HG03103 (cell line): ENCODE results near the gene PRSS23.

Experiments used
- ATAC-seq: cut with Tn5 transposase; IDR thresholded peaks from one replicate; pipeline ENCODE4 v1.9.1; 2021; ENCODE audit warnings: low read depth; ENCODE audit not compliant: unreplicated experiment

PRSS23 gene

GRCh38 chr11:86790195-86790725 lies 10.1 kb upstream of the PRSS23 start:
- no peak for ATAC-seq

- ATAC-seq, result no peak
Measured at GRCh38 chr11:86790867-86791849, 9.2 kb upstream of the PRSS23 start.

DNA sequence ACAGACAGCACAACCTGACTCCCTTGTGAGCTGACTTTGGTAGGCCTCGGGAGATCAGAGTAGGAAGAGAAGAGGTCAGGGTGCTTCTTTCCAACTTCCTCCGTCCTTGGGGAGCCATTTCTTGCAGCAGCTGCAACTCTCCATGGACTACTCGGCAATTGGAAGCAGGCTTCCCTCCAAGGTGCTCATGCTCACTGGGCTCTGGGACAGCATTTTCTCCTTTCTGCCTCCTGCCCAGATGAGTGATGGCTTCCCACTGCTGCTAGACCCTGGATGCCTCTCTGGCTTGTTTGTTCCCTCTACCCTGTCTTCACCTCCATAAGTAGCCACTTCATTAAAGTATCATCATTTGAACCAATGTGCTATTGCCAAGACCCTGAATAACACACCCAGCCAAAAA lies 8.2 kb upstream of the PRSS23 start:
- no peak for ATAC-seq

DNA sequence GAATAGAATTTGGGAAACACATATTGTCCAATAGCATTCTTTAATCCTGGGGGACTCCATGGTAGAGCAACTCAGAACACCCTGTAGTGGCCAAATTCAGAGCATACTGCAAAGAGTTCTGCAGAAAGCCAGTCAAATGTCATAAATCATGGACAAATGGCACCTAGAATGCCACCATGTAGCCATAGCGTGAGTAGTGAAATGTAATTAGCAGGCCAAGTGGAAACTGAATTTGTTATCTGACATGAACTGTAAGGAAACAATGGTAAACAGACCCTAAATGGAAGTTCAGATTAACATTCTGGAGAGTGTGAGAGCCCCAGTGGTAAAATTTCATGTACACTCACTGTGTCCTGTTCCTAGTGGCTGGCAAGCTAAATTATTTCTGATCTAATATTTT lies 7.0 kb upstream of the PRSS23 start:
- ATAC-seq, result no peak

GRCh38 chr11:86795511-86795910 lies 4.8 kb upstream of the PRSS23 start:
- ATAC-seq, result no peak

- ATAC-seq, result no peak
Measured at GRCh38 chr11:86795949-86796348, 4.4 kb upstream of the PRSS23 start.

DNA sequence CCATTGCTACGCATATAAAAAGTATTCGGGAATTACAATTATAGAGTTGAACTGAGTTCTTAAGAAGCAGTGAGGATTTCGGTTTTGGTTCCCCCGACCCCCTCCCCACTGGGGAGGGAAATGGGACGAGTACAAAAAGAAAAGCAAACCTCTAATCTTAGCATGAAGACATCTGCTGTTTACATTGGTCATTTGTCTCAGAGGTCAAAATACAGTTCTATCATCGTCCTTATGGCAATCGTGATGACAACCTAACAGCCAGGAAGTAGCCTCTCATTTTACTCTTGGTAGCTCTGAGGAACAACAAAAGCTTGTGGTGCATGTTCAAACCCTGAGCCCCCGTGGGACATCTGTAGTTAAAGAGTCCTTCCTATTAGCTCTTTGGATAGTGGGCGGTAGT lies 3.2 kb upstream of the PRSS23 start:
- no peak for ATAC-seq

GRCh38 chr11:86798988-86799387 lies 1.4 kb upstream of the PRSS23 start:
- ATAC-seq, result no peak

DNA sequence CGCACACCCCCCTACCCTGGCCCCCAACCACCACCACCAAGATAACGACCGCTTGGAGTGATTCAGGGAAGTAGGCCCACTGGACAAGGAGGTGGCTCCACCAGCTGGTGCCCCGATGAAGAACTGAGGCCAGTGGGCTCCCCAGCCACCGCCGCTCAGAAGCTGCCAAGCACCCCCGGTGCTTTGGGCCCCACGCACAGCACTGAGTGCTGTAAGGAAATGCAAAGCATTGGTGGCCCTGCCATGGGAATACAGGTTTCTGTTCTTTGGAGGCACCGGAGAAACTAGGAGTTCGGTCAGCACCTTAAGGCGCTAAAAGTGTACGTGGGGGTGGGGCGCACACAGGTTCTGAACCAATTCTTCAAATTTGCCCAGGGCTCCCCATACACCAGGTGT lies 664 bp upstream of the PRSS23 start:
- no peak for ATAC-seq

DNA sequence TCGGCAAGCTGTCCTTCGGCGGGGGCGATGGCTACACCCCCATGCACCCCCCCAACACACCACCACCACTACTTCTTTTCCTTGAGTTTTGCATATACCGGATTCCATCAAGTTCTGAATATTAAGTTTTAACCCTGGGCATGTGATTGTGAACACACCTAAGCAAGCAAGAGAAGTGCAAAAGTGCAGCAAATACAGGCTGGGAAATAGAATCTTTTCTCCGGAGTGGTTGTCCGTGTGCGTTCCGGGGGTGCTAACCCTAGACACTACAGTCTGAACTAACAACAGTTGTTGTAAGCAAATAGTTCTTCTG lies 574 bp downstream of the PRSS23 start:
- no peak for ATAC-seq

DNA sequence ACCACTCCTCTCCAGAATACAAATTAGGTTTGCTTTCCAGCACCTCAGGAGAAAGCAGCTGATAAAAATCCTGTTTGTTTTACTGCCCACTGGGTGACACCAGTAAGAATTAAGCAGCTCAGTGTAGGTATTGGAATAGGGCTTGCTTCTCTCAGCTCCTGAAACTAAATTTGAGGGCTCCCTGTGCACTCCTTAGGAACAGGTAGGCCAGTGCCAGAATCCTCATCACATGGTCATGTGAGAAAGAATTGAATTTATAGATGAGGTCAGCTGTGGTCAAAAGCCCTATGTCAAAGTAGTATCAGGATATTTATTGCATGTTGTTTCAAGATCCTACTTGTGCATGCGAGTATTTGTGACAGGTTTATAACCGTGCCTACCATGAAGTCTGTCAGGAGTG lies 1.0 kb downstream of the PRSS23 start:
- no peak for ATAC-seq

- ATAC-seq, result no peak
Measured at GRCh38 chr11:86802146-86802545, 1.8 kb downstream of the PRSS23 start.

DNA sequence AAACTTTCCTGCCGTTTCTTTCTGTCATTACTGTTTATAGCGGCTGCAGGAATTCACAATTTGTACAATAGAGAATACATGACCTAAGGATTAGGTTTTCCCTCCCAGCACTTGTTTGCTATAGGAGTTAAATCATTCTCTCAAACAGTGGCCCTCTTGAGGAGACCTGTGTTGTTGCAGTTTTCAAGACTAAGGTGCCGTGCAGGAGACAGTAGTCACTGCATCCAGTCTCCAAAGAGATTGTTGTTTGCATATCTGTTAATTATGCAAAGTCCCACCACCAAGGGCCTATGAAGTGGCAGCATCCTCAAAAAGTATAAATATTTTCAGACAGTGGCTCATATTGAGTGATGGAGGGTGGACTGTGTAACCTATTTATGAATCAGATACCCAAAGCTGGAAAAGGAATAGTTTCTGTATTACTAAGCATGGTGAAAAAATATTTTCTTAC lies 2.3 kb downstream of the PRSS23 start:
- ATAC-seq, result peak; percentile 55

DNA sequence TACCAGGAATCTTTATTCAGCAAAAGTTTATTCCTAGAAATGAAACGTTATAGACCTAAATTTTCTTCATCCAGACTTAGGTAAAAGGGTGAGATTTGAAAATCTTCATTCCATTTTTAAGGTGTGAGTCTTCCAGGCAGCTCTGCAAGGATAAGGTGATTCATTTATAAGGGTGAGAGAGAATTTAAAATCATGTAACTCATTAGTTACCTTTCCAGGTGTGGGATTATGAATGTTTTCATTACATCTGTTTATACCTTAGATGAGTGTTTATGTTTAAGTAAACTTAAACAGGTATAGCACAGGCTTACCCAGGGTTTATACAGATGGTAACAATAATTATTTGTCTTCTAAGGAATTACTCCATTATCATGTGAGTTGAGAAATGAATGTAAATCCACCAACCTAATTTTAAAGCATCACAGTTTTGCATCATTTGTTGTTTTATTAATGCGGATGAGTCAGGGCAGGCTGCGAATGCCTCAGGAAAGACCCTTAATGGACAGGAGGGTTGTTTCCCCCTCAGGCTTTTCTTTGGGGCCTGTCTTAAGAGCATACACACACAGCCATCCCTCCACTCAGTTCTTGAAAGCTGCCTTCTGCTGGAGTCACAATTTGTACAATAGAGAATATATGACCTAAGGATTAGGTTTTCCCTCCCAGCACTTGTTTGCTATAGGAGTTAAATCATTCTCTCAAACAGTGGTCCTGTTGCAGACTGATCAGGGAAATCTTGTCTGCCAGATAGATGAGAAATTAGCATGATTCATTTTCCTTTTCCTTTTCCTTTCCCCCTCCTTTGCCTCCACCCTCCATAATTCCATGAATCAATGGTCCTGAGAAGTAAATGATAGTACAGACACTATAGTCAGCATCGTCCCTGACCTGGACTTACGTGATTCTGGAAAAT lies 3.0 kb downstream of the PRSS23 start:
- ATAC-seq, result no peak

DNA sequence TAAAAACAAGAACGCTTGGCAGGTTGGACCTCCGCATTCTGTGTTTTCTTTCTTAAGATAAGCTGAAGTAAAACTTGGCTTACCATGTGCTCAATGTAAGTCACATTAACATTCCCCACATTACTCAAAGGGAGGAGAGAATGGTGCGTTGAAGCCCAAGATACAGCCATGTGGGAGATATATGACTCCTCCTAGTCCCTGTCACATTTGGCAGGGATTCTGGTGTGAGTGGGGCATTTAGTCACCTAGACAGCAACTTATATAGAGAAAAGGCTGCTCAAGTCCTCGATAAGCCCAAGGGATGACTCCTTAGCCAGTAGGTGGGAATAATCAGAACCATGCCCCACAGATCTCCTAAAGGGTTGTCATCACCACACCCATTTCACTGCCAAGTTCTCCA lies 4.6 kb downstream of the PRSS23 start:
- no peak for ATAC-seq

GRCh38 chr11:86805873-86806310 lies 5.5 kb downstream of the PRSS23 start:
- peak; percentile 51 for ATAC-seq

- no peak for ATAC-seq
Measured at GRCh38 chr11:86806903-86807302, 6.6 kb downstream of the PRSS23 start.

- no peak for ATAC-seq
Measured at GRCh38 chr11:86807360-86807759, 7.0 kb downstream of the PRSS23 start.

DNA sequence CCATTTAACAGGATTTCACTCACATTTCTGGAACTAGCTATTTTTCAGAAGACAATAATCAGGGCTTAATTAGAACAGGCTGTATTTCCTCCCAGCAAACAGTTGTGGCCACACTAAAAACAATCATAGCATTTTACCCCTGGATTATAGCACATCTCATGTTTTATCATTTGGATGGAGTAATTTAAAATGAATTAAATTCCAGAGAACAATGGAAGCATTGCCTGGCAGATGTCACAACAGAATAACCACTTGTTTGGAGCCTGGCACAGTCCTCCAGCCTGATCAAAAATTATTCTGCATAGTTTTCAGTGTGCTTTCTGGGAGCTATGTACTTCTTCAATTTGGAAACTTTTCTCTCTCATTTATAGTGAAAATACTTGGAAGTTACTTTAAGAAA lies 9.2 kb downstream of the PRSS23 start:
- no peak for ATAC-seq

GRCh38 chr11:86810288-86810687 lies 9.9 kb downstream of the PRSS23 start:
- ATAC-seq, result no peak

DNA sequence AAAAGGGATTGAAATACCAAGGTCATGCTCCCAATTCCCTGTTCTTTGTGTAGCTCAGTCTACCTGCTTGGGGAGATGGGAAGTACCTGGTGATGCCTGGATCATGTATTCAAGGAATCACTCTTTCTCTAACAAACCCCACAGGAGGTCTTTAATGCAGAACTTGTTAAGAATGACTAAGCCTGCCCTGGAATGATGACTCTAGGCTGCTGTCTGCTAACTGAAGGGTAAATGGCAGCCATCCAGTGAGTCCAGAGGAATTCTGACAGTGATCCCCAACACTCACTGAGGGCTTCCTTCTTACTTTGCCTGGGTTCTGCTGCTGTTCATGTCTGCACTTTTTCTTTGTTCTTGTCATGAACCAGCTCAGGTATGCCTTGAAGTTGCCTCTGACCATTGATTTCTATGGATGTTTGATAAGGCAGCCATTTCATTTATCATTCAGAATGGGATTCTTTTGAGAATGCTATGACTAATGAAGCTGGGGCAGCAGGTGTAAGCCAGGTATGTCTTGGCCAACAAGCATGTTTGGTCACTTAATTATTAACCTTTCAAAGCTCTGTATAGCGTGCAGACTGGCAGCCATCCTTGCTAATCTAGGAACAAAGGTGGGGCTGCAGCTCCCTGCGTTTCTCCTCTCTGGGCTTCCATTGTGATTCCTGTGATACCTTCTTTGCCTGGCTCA lies 11.4 kb downstream of the PRSS23 start:
- ATAC-seq, result no peak
